Activated T-helper 9 cell treated with anti-CD3 and anti-CD28 coated beads, Interleukin-2, amount 50 U/mL, for 16 hours (primary cell): ENCODE data around the gene UCN3.

Experiments
- DNase-seq: peaks from one replicate; pipeline ENCODE4 v3.0.0-alpha.2; 2020; ENCODE audit warnings: low read depth

The UCN3 gene

GRCh38 chr10:5364890-5365338 is at the start of gene UCN3:
Gene UCN3, plus strand, starts transcription at chr10:5364966. Its CDS starts 8,755 bp downstream, at chr10:5373721.
- DNase-seq = no peak

GRCh38 chr10:5317547-5318107 is 47.1 kb upstream of the UCN3 start:
- peak; percentile 64 for DNase-seq

GRCh38 chr10:5318148-5318547 is 46.6 kb upstream of the UCN3 start:
- no peak for DNase-seq

- DNase-seq = no peak
Measured at GRCh38 chr10:5319863-5320262, 44.9 kb upstream of the UCN3 start.

GRCh38 chr10:5321273-5321672 is 43.5 kb upstream of the UCN3 start:
- DNase-seq = no peak

- DNase-seq = no peak
Measured at GRCh38 chr10:5323446-5323845, 41.3 kb upstream of the UCN3 start.

GRCh38 chr10:5325076-5325475 is 39.7 kb upstream of the UCN3 start:
- no peak for DNase-seq

- no peak for DNase-seq
Measured at GRCh38 chr10:5334196-5334880, 30.4 kb upstream of the UCN3 start.

- DNase-seq = no peak
Measured at GRCh38 chr10:5338010-5338409, 26.8 kb upstream of the UCN3 start.

- DNase-seq = no peak
Measured at GRCh38 chr10:5343092-5343491, 21.7 kb upstream of the UCN3 start.

- DNase-seq = no peak
Measured at GRCh38 chr10:5343561-5343960, 21.2 kb upstream of the UCN3 start.

GRCh38 chr10:5343979-5344378 is 20.8 kb upstream of the UCN3 start:
- DNase-seq = no peak

- no peak for DNase-seq
Measured at GRCh38 chr10:5344746-5345145, 20.0 kb upstream of the UCN3 start.

GRCh38 chr10:5346881-5347280 is 17.9 kb upstream of the UCN3 start:
- no peak for DNase-seq

GRCh38 chr10:5349362-5349761 is 15.4 kb upstream of the UCN3 start:
- DNase-seq = no peak

- DNase-seq = no peak
Measured at GRCh38 chr10:5354068-5354467, 10.7 kb upstream of the UCN3 start.

- DNase-seq = no peak
Measured at GRCh38 chr10:5355594-5356301, 9.0 kb upstream of the UCN3 start.

- no peak for DNase-seq
Measured at GRCh38 chr10:5356302-5356763, 8.4 kb upstream of the UCN3 start.

- no peak for DNase-seq
Measured at GRCh38 chr10:5360318-5360915, 4.3 kb upstream of the UCN3 start.

GRCh38 chr10:5361966-5362365 is 2.8 kb upstream of the UCN3 start:
- DNase-seq = no peak

- no peak for DNase-seq
Measured at GRCh38 chr10:5362873-5363272, 1.9 kb upstream of the UCN3 start.

- DNase-seq = no peak
Measured at GRCh38 chr10:5364374-5364773, 392 bp upstream of the UCN3 start.

- DNase-seq = no peak
Measured at GRCh38 chr10:5365928-5366327, 1.2 kb downstream of the UCN3 start.
